Mesodermal cell (in vitro differentiated cells): Measurements from ENCODE around the gene PIK3R6.
"Not testable (repeated sequence)": the region's sequence is repeated elsewhere in the genome, so short reads cannot be mapped to it uniquely, and the experiment has no call there.

Source experiments
- H3K27ac ChIP-seq: 2 replicates; pipeline ENCODE4 v1.7.0; 2013; ENCODE audit warnings: mild to moderate bottlenecking, low read depth, low read length, moderate library complexity; ENCODE audit not compliant: severe bottlenecking
- H3K36me3 ChIP-seq: 2 replicates; pipeline ENCODE4 v1.7.1; 2013; ENCODE audit warnings: mild to moderate bottlenecking, low read length, moderate library complexity; ENCODE audit not compliant: control insufficient read depth, insufficient read depth
- H3K4me1 ChIP-seq: one replicate; pipeline ENCODE4 v1.7.1; 2013; ENCODE audit warnings: mild to moderate bottlenecking, low read length; ENCODE audit not compliant: insufficient read depth, control insufficient read depth, poor library complexity, severe bottlenecking
- H3K4me3 ChIP-seq: 2 replicates; pipeline ENCODE4 v1.7.0; 2013; ENCODE audit warnings: low read length, control low read depth, mild to moderate bottlenecking; ENCODE audit not compliant: insufficient read depth, poor library complexity, severe bottlenecking; ENCODE audit errors: extremely low read depth
- H3K9me3 ChIP-seq: 2 replicates; pipeline ENCODE4 v1.7.1; 2013; ENCODE audit warnings: mild to moderate bottlenecking, low read length, moderate library complexity; ENCODE audit not compliant: control insufficient read depth
- WGBS, 2 experiments: methylation state at CpG; one replicate each; pipeline ENCODE4 v1.1.5; 2013; ENCODE audit warnings: missing lambda C conversion rate in 2 of 2; ENCODE audit not compliant: insufficient coverage in 2 of 2; 5-methylcytosine and 5-hydroxymethylcytosine counted together

The PIK3R6 gene

DNA sequence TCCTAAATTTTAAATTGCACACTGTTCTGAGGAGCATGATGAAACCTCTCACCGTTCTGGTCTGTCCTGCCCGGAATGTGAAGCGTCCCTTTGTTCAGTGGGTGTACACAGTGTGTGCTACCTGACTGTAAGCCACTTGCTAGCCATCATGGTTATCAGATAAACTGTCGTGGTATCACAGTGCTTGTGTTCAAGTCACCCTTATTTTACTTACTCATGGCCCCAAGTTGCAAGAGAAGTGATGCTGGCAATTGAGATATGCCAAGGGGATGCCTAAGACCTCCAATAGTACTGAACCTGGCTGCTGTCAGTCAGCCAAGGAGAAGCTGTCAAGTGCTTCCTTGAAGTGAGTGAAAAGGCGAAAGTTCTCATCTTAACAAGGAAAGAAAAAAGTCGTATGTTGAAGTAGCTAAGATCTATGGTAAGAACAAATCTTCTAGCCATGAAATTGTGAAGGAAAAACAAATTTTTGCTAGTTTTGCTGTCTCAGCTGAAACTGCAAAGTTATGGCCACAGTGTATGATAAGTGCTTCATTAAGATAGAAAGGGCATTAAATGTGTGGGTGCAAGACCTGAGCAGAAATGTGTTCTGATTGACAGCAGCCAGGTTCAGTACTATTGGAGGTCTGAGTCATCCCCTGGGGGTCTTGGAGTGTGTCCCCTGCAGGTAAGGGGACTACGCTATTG is 5.8 kb downstream of the PIK3R6 start:
- Histone ChIP-seq H3K27ac (no peak overlapping the region), H3K9me3 (no peaks in the 10 kb centered on the region), H3K4me1 (peaks cover 10% of the 10 kb centered on the region), H3K36me3 (no peaks in the 10 kb centered on the region), H3K4me3 (no peak overlapping the region)
- 84 to 94% methylated on average over 5 to 7 of the region's 7 CpGs for WGBS, 2 experiments

DNA sequence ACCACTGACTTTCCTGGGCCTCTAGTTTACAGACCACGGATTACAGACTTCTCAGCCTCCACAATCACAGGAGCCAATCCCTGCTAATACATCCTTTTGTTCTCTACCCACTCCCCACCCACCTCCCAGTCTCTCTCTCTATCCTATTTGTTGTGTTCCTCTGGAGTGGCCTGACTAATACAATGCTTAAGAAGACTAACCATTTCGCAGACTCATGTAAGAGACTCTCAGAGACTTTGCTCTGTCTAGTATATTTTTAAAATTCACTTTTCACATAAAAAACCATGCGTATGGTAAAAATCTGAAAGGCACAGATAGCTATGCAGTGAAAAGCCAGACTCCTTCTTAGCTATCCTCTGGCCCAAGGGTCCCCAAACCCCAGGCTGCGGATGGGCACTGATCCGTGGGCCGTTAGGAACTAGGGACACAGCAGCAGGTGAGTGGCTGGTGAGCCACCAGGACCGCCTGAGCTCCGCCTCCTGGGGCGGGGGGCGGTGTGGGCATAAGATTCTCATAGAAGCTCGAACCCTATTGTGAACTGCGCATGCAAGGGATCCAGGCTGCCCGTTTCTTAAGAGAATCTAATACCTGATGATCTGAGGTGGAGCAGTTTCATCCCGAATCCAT is 7.6 kb downstream of the PIK3R6 start:
- 88 to 92% methylated on average over 12 of the region's 14 CpGs for WGBS, 2 experiments

DNA sequence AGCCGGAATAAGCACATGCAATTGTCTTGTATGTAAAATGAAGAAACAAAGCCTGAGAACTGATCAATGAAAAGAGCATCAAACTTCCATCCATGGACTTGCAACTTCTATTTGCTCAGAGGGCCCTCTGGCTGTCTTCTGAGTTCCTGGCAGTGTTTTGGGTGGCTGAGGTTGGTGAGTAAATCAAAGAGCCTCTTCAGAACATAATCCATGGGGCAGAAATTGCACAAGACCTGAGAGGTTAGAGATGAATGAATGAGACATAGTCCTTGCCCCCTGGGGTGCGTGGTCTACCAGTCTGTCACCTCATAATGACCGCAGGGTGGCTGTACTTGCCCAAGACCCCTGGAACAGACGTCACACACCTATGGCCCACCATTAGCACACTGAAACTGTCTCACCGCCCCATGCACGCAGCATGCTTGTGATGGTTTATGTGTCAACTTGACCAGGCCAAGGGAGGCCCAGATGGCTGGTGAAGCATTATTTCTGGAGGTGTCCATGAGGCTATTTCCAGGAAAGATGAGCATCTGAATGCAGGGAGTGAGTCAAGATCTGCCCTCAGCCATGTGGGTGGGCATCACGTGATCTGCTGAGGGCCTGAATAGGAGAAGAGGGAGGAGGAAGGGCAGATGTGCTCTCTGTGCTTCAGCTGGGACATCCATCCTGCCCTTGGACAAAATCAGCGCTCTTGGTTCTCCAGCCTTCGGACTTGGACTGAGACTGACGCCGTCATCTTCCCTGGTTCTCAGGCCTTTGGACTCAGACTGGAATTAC is 8.3 kb downstream of the PIK3R6 start:
- Histone ChIP-seq H3K27ac (peak overlapping the region; percentile 24), H3K4me3 (no peak overlapping the region)
- 85 to 94% methylated on average over 6 to 7 of the region's 11 CpGs for WGBS, 2 experiments

More for the DNA sequence above, 7.6 kb downstream of the PIK3R6 start:
- Histone ChIP-seq H3K4me1 (peaks cover 10% of the 10 kb centered on the region), H3K9me3 (no peaks in the 10 kb centered on the region), H3K36me3 (no peaks in the 10 kb centered on the region), H3K27ac (no peak overlapping the region), H3K4me3 (no peak overlapping the region)

DNA sequence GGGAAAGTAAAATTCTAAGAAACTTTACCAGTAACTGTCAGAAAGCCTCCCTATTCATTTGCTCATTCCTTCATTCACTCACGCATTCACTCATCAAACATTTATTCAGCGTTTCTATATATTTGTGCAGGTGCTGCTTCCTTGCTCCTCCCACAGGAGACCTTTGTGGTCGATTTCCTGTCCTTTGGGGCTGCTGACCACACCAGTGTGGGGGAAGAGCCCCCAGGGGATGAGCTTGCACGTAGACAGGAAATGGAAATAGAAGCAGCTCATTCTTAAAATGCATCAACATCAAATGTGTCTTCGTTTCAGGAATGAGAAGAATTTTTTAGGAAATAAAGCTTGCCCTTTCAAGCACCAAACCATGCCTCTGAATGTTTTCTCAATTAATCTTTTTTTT is 9.6 kb downstream of the PIK3R6 start:
- 52% methylated on average over 3 of the region's 5 CpGs; no CpG with 5 or more reads in 1 of the 2 experiments for WGBS, 2 experiments

More for the DNA sequence above, 8.3 kb downstream of the PIK3R6 start:
- Histone ChIP-seq H3K4me1 (peaks cover 10% of the 10 kb centered on the region), H3K36me3 (no peaks in the 10 kb centered on the region), H3K9me3 (no peaks in the 10 kb centered on the region)

DNA sequence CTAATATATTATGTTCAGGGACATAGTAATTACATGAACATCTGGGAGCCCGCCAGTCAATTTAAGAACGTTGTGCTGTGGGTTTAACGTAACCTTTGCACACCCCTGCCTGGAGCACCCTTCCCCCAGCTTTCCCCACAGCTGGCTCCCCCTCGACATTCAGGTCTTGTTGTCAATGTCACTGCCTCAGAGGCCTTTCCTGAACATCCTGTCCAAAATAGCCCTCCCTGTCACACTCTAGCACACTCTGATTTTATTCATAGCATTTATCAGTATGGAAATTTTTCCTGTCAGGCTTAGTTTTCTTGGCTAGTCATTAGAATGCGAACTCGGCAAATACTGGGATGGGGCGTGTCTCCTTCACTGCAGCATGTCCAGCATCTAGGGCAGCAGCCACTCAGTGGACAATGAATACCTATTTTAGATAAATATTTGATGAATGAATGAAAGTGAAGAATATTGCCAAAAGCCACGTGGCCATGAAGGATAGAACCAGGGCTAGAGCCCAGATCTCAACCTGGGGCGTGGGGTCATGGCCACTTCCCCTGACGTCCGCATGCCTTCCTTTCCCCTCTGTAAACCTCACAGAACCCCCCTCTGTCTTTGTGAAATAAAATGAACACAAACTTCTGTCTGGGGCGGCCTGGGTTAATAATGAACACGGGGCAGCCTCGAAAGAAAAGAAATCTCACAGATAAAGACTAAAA is 10.5 kb downstream of the PIK3R6 start:
- peaks cover 10% of the 10 kb centered on the region for H3K4me1 ChIP-seq
- no peak overlapping the region for H3K4me3 ChIP-seq
- H3K36me3 ChIP-seq: no peaks in the 10 kb centered on the region
- WGBS, 2 experiments: 77 to 83% methylated on average over 7 to 10 of the region's 14 CpGs
- H3K27ac ChIP-seq: no peak overlapping the region
- no peaks in the 10 kb centered on the region for H3K9me3 ChIP-seq

More for the DNA sequence above, 9.6 kb downstream of the PIK3R6 start:
- no peak overlapping the region for H3K4me3 ChIP-seq
- H3K9me3 ChIP-seq: no peaks in the 10 kb centered on the region
- H3K4me1 ChIP-seq: peaks cover 10% of the 10 kb centered on the region
- no peaks in the 10 kb centered on the region for H3K36me3 ChIP-seq
- no peak overlapping the region for H3K27ac ChIP-seq

DNA sequence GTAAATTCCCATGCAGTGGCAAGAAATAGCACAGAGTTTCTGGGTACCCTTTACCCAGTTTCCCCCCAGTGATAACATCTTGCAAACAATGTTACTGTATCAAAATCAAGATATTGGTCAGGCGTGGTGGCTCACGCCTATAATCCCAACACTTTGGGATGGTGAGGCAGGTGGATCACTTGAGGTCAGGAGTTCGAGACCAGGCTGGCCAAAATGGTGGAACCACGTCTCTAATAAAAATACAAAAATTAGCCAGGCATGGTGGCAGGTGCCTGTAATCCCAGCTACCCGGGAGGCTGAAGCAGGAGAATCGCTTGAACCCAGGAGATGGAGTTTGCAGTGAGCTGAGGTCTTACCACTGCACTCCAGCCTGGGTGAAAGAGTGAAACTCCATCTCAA is 11.3 kb downstream of the PIK3R6 start:
- 50 to 90% methylated on average over 2 to 4 of the region's 6 CpGs for WGBS, 2 experiments
- not testable (repeated sequence) for H3K4me1 ChIP-seq, H3K36me3 ChIP-seq, H3K4me3 ChIP-seq, H3K9me3 ChIP-seq, H3K27ac ChIP-seq

DNA sequence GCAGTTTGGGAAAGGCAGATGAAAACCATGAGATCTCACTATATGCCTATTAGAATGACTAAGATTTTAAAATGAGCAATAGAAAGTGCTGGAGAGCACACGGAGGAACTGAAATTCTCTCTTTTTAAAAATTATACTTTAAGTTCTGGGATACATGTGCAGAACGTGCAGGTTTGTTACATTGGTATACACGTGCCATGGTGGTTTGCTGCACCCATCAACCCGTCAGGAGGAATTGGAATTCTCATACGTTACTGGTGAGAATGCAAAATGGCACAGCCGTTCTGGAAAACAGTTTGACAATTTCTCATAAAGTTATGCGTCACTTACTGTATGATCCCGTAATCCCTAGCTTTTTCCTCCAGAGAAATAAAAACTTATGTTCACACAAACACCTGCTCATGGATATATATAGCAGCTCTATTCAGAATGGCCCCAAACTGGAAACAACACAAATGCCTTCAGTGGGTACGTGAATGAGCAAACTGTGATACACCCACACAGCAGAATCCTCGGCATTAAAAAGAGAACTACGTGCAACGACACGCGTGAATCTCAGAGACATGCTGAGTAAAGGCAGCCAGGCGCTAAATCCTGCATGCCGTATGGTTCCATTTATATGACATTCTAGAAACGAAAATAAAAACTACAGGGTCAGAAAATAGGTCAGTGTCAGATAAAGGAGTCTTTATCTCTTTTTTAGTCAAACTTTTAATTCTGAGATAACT is 11.8 kb downstream of the PIK3R6 start:
- H3K4me1 ChIP-seq: peaks cover 10% of the 10 kb centered on the region
- H3K27ac ChIP-seq: no peak overlapping the region
- H3K4me3 ChIP-seq: no peak overlapping the region
- WGBS, 2 experiments: 96 to 97% methylated on average over 15 to 16 of the region's 17 CpGs
- H3K9me3 ChIP-seq: no peaks in the 10 kb centered on the region
- no peaks in the 10 kb centered on the region for H3K36me3 ChIP-seq

DNA sequence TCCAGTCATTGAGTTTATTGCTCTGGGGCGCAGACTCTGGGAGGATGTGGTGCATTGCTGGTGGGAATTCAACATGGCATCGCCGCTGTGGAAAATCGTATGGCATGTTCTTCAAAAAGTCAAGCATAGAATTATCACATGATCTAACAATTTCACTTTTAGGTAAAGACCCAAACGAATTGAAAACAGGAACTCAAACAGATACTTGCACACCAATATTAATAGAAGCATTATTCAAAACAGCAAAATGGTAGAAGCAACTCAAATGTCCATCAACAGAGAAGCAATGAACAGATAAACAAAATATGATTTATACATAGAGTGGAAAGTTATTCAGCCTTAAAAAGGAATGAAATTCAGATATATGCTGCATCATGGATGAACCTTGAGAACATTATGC is 15.9 kb downstream of the PIK3R6 start:
- Histone ChIP-seq H3K4me3 (no peak overlapping the region), H3K27ac (no peak overlapping the region), H3K9me3 (no peaks in the 10 kb centered on the region), H3K4me1 (no peaks in the 10 kb centered on the region), H3K36me3 (no peaks in the 10 kb centered on the region)
- 67 to 95% methylated on average over 1 to 4 of the region's 5 CpGs for WGBS, 2 experiments

DNA sequence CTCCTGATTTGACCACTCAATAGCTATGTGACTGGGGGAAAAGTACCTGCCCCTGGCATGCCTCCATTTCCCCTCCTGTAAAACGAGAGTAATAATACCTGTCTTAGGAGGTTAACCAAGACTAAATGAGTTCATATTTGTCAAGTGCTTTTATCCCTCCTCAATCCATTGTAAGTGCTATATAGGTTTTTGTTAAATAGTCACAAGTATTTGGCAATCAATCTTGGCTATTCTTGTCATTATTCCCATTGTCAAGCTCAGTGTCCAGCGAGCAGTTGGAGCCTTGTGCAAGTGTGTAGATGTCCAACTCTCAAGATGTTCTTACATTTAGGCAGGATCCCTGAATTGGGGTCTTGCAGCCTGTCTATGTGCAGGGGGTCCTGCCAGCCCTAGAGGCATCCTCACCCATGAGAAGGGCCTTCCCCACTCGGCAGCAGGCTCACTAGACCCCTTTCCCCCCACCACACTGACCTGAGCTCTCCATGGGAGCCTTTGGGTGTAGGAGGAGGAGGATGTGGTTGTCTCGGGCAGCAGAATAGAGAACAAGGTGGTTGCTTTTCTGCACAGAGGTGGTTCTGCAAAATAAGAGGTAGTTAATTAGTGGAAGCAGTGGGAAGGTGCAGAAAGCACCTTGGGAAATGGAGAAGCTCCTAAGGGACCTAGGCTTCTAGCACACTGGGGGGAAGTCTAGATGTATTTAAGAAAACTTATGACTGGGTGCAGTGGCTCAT is 18.0 kb downstream of the PIK3R6 start:
- 83 to 84% methylated on average over 1 to 2 of the region's 4 CpGs for WGBS, 2 experiments
- no peaks in the 10 kb centered on the region for H3K36me3 ChIP-seq
- no peak overlapping the region for H3K4me3 ChIP-seq
- peaks cover 3% of the 10 kb centered on the region for H3K9me3 ChIP-seq
- no peak overlapping the region for H3K27ac ChIP-seq
- no peaks in the 10 kb centered on the region for H3K4me1 ChIP-seq
